ENCODE results near the gene SCARF2.

GRCh38 chr22:20402960-20403778 lies 34.5 kb downstream of the SCARF2 start:
- TF ChIP-seq CTCF (conservative IDR thresholded peaks at IDR 0.05; ENCODE audit: low read depth, low read length): no peak
- TF ChIP-seq EZH2 (IDR thresholded peaks at IDR 0.05; ENCODE audit: borderline replicate concordance, low read depth, low read length, poor library complexity, severe bottlenecking): no peak
